HG02852 (cell line): ENCODE measurements around the gene REXO1.
A peak's percentile ranks its signal among the peaks of the same experiment; 100 is the strongest.
"Not testable (repeated sequence)": the region's sequence is repeated elsewhere in the genome, so short reads cannot be mapped to it uniquely, and the experiment has no call there.

ENCODE experiments used
- ATAC-seq: cut with Tn5 transposase; IDR thresholded peaks from one replicate; pipeline ENCODE4 v1.9.1; 2021; ENCODE audit warnings: mild to moderate bottlenecking, moderate library complexity; ENCODE audit not compliant: unreplicated experiment

Gene REXO1, protein sequence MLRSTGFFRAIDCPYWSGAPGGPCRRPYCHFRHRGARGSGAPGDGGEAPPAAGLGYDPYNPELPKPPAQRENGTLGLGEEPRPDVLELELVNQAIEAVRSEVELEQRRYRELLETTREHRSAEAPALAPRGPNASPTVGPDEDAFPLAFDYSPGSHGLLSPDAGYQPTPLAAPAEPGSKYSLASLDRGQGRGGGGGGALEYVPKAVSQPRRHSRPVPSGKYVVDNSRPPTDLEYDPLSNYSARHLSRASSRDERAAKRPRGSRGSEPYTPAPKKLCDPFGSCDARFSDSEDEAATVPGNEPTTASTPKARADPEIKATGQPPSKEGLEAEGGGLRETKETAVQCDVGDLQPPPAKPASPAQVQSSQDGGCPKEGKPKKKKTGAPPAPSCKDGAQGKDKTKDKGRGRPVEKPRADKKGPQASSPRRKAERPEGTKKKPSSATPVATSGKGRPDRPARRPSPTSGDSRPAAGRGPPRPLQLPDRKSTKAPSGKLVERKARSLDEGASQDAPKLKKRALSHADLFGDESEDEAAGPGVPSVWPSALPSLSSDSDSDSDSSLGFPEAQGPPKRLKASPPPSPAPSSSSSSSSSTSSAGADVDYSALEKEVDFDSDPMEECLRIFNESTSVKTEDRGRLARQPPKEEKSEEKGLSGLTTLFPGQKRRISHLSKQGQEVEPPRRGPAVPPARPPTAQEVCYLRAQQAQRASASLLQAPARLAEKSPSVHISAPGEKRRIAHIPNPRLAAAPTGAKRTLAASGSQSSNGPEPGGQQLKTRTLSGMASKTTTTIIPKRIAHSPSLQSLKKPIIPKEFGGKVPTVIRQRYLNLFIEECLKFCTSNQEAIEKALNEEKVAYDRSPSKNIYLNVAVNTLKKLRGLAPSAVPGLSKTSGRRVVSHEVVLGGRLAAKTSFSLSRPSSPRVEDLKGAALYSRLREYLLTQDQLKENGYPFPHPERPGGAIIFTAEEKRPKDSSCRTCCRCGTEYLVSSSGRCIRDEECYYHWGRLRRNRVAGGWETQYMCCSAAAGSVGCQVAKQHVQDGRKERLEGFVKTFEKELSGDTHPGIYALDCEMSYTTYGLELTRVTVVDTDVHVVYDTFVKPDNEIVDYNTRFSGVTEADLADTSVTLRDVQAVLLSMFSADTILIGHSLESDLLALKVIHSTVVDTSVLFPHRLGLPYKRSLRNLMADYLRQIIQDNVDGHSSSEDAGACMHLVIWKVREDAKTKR

DNA sequence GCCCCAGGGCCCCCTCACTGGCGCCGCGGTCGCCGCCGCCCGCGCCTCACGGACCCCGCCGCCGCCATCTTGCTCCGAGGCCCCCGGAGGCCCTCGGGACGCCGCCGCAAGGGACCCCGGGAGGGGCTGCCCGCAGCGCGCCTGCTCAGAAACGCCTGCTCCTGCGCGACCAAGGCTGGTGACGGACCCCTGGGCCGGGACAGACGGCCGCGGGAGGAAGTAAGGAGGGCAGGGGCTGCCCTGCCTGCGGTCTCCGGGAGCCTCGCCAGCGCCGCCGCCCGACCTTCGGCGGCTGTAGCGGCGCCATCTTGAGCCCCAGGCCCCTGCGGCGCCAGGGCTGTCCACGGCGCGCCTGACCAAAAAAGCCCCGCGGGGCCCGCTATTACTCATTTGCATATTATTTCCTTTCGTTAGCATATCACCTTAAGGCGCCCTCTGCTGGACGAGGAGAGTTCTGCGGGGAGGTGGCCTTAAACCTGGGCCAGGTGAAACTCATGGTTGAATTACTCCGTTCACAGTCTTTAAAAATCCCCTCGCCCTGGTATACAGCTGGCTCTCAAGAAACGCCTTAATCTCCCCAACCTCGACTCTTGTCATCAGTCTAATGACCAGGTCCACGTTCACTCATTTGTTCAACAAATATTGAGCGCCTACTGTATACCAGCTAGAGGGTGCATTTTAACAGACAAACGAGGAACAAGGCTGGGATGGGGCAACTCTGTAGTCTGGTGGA, at the start of gene REXO1:
TSS of gene REXO1 (minus strand) at position 85 of the 733 bp plus-strand sequence. CDS start 125 bp downstream, outside the sequence.
- peak; percentile 57 for ATAC-seq

- no peak for ATAC-seq
Measured at GRCh38 chr19:1896508-1896907, 48.2 kb upstream of the REXO1 start.

DNA sequence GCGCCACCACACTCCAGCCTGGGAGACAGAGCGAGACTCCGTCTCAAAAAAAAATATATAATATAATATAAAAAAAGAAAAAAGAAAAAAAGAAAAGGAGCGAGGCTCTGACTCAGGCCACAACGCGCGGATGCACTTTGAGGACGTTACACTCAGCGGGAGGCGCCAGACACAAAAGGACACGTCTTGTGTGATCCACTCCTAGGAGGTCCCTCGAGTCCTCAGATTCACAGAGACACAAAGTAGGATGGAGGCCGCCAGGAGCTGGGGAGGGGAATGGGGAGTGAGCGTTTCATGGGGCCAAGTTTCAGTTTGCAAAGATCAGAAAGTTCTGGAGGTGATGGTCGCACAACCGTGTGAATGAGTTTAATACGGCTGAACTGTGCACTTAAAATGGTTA, 45.5 kb upstream of the REXO1 start:
- no peak for ATAC-seq

GRCh38 chr19:1889907-1890306, 41.6 kb upstream of the REXO1 start:
- ATAC-seq, result no peak

GRCh38 chr19:1888385-1888784, 40.1 kb upstream of the REXO1 start:
- ATAC-seq, result no peak

GRCh38 chr19:1886360-1886759, 38.1 kb upstream of the REXO1 start:
- ATAC-seq, result not testable (repeated sequence)

GRCh38 chr19:1885398-1886119, 37.3 kb upstream of the REXO1 start, which contains the start of gene ABHD17A:
Gene ABHD17A, minus strand, starts transcription at chr19:1885496. Its CDS starts 3,930 bp downstream, at chr19:1881566.
- peak; percentile 70 for ATAC-seq

DNA sequence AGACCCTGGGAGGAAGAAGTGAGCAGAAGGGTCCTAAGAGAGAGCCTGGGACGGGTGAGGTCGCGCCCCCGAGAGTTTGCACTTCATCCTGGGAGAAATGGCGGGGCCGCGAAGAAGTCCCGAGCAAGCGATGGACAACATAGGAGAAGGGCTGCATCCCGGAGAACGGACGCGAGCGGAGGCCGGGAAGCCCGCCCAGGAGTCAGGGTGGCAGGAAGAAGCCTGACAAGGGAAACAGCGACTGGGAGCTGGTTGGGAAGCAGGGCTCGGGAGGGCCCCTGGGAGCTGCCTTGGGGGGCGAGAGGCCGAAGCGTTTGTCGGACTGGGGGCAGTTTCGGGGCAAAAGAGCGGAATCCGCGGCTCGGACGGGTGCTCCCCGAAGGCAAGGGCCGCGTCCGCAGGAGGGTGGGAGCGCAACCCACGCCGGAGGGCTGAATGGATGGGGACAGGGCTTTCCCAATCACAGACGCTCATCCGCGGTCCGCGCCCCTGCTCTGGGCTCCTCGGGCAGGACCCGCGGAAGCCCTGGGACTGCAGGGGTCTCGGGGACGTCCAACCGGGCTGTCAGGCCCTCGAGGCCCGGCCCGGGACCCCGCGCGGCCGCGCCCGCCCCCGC, 36.5 kb upstream of the REXO1 start:
- peak; percentile 16 for ATAC-seq

GRCh38 chr19:1884291-1884718, 36.0 kb upstream of the REXO1 start:
- ATAC-seq, result no peak

GRCh38 chr19:1883784-1884183, 35.5 kb upstream of the REXO1 start:
- ATAC-seq, result no peak

- ATAC-seq, result no peak
Measured at GRCh38 chr19:1882786-1883692, 34.8 kb upstream of the REXO1 start.

DNA sequence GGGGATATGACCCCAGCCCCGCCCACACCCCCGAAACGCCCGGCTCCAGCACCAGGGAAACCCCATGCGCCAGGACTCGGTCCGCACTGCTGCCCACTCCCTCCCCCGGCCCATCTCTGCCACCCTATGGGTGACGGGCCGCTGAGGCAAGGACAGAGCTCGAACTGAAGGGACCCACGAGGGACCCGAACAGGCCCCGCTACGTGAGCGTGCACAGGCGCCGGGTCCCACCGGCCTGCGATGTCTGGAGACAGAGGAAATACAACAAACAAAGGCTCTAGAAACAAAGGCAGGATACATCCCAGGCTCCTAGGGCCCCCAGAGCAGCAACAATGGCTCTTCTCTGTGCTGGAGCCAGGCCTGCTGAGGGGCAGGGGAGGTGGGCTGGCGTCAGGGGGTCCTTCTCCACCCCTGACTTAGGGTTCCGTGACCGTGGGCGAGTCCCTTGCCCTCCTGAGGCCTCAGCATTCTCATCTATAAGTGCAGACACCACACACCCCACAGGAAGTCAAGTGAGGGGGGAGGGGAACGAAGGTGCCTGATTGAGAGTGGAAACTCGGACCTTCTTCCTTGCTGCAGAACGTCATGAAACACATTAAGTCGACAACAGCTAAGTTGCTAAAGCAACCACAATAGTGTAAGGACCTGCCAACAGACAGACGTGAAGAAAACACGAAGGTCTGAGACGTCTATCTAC, 34.0 kb upstream of the REXO1 start:
- ATAC-seq, result no peak

- not testable (repeated sequence) for ATAC-seq
Measured at GRCh38 chr19:1881393-1882088, 33.3 kb upstream of the REXO1 start.

GRCh38 chr19:1880611-1881392, 32.5 kb upstream of the REXO1 start:
- no peak for ATAC-seq

DNA sequence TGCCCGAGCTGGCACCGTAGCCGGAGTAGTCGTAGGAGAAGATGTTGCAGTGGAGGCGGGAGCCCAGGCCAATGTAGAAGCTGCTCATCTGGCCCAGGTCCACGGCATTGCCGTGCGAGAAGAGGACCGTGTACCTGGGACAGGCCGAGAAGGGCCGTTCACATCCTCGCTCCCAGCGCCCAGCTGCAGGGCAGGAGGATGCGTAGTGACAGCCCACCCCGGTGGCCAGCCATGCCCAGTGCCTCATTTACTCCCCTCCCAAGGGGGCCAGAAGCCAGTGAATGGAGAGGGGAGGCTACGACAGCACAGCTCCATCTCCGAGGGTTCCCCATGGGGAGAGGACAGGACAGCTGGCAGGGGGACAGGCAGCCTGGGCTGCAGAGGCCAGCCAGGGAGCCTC, 31.7 kb upstream of the REXO1 start:
- not testable (repeated sequence) for ATAC-seq

- ATAC-seq, result not testable (repeated sequence)
Measured at GRCh38 chr19:1878583-1878982, 30.3 kb upstream of the REXO1 start.
